ENCODE measurements around the gene ZBTB11.
A peak's percentile ranks its signal among the peaks of the same experiment; 100 is the strongest.
"Not testable (repeated sequence)": the region's sequence is repeated elsewhere in the genome, so short reads cannot be mapped to it uniquely, and the experiment has no call there.

Gene ZBTB11

GRCh38 chr3:101720851-101721840, 44.2 kb upstream of the ZBTB11 start:
- TF ChIP-seq Cebpa-rat (IDR thresholded peaks at IDR 0.05) = no peak
- H3K27ac ChIP-seq = peak overlapping the region in 9 of 11 experiments; percentile 23 to 68 (median 56); a peak in 16 of 22 replicates
- H3K36me3 ChIP-seq = no peaks in the 10 kb centered on the region
- peak overlapping the region in 2 of 11 experiments; percentile 5 to 40; a peak in 3 of 22 replicates for H3K9ac ChIP-seq
- no peaks in the 10 kb centered on the region for H3K9me3 ChIP-seq (replicated peaks in 1 of 11)
- H3K27me3 ChIP-seq = no peaks in the 10 kb centered on the region
- H4K20me1 ChIP-seq = no peaks in the 10 kb centered on the region
- peak overlapping the region in 10 of 11 experiments; percentile 0 to 87 (median 64); a peak in 16 of 22 replicates for H3K4me2 ChIP-seq
- no peak overlapping the region for H3K4me3 ChIP-seq
- H3K4me1 ChIP-seq = peaks cover 29 to 48% (median 39%) of the 10 kb centered on the region in 10 experiments

- Histone ChIP-seq H3K9ac (no peak overlapping the region), H3K27ac (peak overlapping the region in 3 of 11 experiments; percentile 13 to 68 (median 29); a peak in 7 of 22 replicates), H3K4me2 (peak overlapping the region in 6 of 11 experiments; percentile 17 to 87 (median 64); a peak in 10 of 22 replicates), H3K4me1 (peaks cover 21 to 42% (median 33%) of the 10 kb centered on the region in 10 experiments), H4K20me1 (no peaks in the 10 kb centered on the region), H3K36me3 (no peaks in the 10 kb centered on the region), H3K9me3 (replicated peaks in 1 of 11) (no peaks in the 10 kb centered on the region), H3K27me3 (no peaks in the 10 kb centered on the region), H3K4me3 (no peak overlapping the region)
- TF ChIP-seq Cebpa-rat (IDR thresholded peaks at IDR 0.05) = peak in 5 of 11 experiments; percentile 39 to 73 (median 59); a peak in 5 of 22 replicates
These were observed 42.8 kb upstream of the ZBTB11 start for GRCh38 chr3:101719604-101720185.

- no peak for TF ChIP-seq Cebpa-rat (IDR thresholded peaks at IDR 0.05)
- Histone ChIP-seq H3K9me3 (replicated peaks in 1 of 11) (no peaks in the 10 kb centered on the region), H3K27ac (no peak overlapping the region), H3K4me2 (no peak overlapping the region), H3K4me1 (peaks cover 21 to 36% (median 28%) of the 10 kb centered on the region in 10 experiments), H3K9ac (no peak overlapping the region), H3K27me3 (no peaks in the 10 kb centered on the region), H3K4me3 (no peak overlapping the region), H3K36me3 (no peaks in the 10 kb centered on the region), H4K20me1 (no peaks in the 10 kb centered on the region)
These were observed 41.5 kb upstream of the ZBTB11 start for GRCh38 chr3:101718455-101718854.

GRCh38 chr3:101709126-101709525, 32.2 kb upstream of the ZBTB11 start:
- Histone ChIP-seq H4K20me1 (no peaks in the 10 kb centered on the region), H3K27me3 (no peaks in the 10 kb centered on the region), H3K4me3 (no peak overlapping the region), H3K9ac (no peak overlapping the region), H3K4me2 (no peak overlapping the region), H3K27ac (no peak overlapping the region), H3K36me3 (no peaks in the 10 kb centered on the region), H3K4me1 (no peaks in the 10 kb centered on the region), H3K9me3 (replicated peaks in 1 of 11) (no peaks in the 10 kb centered on the region)
- TF ChIP-seq Cebpa-rat (IDR thresholded peaks at IDR 0.05) = no peak

- H3K4me2 ChIP-seq; H3K36me3 ChIP-seq; H3K4me3 ChIP-seq; H3K4me1 ChIP-seq; H3K9ac ChIP-seq; H3K9me3 ChIP-seq (replicated peaks in 1 of 11); H3K27ac ChIP-seq; H4K20me1 ChIP-seq; H3K27me3 ChIP-seq: not testable (repeated sequence)
These were observed 27.7 kb upstream of the ZBTB11 start for GRCh38 chr3:101704639-101705038.

- Histone ChIP-seq H3K27me3 (no peaks in the 10 kb centered on the region), H3K4me3 (no peak overlapping the region), H3K9me3 (replicated peaks in 1 of 11) (no peaks in the 10 kb centered on the region), H4K20me1 (no peaks in the 10 kb centered on the region), H3K4me2 (no peak overlapping the region), H3K4me1 (no peaks in the 10 kb centered on the region), H3K27ac (no peak overlapping the region), H3K9ac (no peak overlapping the region), H3K36me3 (no peaks in the 10 kb centered on the region)
- TF ChIP-seq Cebpa-rat (IDR thresholded peaks at IDR 0.05) = no peak
These were observed 26.2 kb upstream of the ZBTB11 start for GRCh38 chr3:101703169-101703568.

- H3K27me3 ChIP-seq = no peaks in the 10 kb centered on the region
- no peak overlapping the region for H3K27ac ChIP-seq
- H3K36me3 ChIP-seq = no peaks in the 10 kb centered on the region
- no peaks in the 10 kb centered on the region for H3K9me3 ChIP-seq (replicated peaks in 1 of 11)
- no peaks in the 10 kb centered on the region for H4K20me1 ChIP-seq
- H3K4me1 ChIP-seq = no peaks in the 10 kb centered on the region
- no peak overlapping the region for H3K4me3 ChIP-seq
- H3K9ac ChIP-seq = no peak overlapping the region
- no peak for TF ChIP-seq Cebpa-rat (IDR thresholded peaks at IDR 0.05)
- no peak overlapping the region for H3K4me2 ChIP-seq
These were observed 25.8 kb upstream of the ZBTB11 start for GRCh38 chr3:101702726-101703125.

- Histone ChIP-seq H3K36me3 (no peaks in the 10 kb centered on the region), H3K9me3 (replicated peaks in 1 of 11) (no peaks in the 10 kb centered on the region), H3K4me2 (no peak overlapping the region), H3K4me3 (no peak overlapping the region), H3K4me1 (no peaks in the 10 kb centered on the region), H4K20me1 (no peaks in the 10 kb centered on the region), H3K27me3 (no peaks in the 10 kb centered on the region), H3K27ac (no peak overlapping the region), H3K9ac (no peak overlapping the region)
- no peak for TF ChIP-seq Cebpa-rat (IDR thresholded peaks at IDR 0.05)
These were observed 25.0 kb upstream of the ZBTB11 start for GRCh38 chr3:101701696-101702634.
